Measurements from ENCODE around the gene ANGPTL2. TPM values are rescaled to one million over a fixed set of nuclear protein-coding genes. Genes with fewer than 3 reads are reported as not detected.

The ANGPTL2 gene
- polyA plus RNA-seq, 3 donors = 8.7 to 11.4 (median 10.8) TPM

GRCh38 chr9:127056446-127056845 lies 66.0 kb downstream of the ANGPTL2 start:
- no peak for DNase-seq (ENCODE audit: low read depth in 3 of 3, low spot score in 2 of 3)

GRCh38 chr9:127055745-127056402 lies 66.6 kb downstream of the ANGPTL2 start:
- DNase-seq (ENCODE audit: low read depth in 3 of 3, low spot score in 2 of 3) = no peak

DNA sequence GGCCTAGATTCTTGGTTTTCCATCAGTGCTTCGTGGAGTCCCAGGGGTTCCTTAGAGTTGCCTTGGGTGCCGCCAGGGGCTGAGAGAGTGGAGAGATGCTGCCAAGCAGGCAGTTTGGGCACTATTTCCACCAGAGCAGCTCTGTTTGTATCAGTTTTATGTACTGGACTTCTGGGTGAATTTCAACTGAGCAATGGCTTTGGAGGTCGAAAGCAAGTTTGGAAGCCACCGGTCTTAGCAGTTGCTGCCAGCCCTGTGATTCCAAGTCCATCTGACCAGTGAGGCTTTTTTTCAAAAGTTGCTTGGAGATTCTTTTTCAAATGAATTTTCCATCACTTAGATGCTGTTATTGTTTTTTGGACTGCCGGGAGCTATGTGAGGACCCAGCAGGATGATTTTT lies 68.5 kb downstream of the ANGPTL2 start:
- no peak for DNase-seq (ENCODE audit: low read depth in 3 of 3, low spot score in 2 of 3)

DNA sequence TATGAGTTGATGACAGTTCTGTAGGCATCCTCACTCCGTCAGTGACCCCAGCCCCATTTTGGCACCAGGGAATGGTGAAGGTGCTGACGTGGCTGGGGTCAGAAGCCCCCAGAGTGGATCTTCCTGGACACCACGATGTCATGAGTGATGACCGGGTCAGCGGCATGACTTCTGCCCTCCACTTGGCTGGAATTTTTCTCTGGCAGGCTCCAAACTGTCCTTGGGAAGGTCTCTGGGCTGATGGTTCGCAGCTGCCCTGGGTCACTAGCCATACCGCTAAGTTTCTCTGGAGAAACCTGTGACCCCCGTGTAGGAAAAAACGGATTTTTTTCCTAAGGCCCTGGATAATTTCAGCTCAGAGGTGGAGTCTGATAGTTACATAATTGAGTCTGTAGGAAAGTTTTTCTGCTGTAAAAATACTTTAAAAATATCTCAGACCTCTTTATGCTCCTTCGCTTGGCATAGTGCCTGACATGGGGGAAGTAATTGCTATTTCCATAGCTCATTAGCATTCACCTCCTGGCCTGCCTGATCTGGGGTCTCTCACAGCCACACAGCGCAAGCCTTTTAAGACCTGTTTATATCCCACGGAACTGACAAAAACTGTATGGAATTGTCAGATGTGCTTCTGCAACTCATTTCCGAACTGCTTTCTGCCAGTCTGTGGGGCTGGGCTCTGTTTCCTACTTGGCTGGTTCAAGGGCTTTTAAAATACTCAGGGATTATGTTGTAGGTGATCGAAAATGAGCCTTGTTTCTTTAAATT lies 69.2 kb downstream of the ANGPTL2 start:
- no peak for DNase-seq (ENCODE audit: low read depth in 3 of 3, low spot score in 2 of 3)

DNA sequence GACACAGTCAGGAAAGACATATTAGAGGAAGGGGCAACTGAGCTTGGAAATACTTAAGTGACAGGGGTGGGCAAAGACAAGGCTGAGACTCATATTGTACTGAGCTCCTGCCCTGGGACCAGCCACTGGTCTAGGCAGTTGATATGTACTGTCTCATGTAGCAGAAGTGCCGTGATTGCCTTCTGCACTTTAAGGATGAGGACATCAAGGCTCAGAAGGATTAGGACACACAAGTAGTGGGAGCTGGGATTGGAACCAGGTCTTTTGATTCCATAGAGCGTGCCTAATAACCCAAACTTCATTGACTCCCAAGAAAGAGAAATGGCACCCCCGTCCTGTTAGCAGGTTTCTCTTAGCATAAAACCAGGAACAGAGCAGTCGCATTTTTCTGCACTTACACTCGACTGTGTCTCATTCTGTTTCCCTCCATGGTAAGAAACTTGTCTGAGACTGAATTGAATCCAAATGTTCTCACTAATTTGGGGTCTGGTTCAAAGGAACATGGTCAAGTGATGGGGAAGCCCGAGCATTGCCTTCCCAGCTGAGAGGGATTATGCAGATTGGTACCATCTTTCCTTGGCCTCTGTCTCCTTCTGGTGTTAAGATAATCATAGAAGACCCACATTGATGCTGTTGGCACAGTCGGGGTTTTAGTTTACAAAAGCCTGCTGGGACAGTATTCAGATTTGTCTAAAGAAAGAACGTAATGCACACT lies 70.4 kb downstream of the ANGPTL2 start:
- no peak for DNase-seq (ENCODE audit: low read depth in 3 of 3, low spot score in 2 of 3)

- DNase-seq (ENCODE audit: low read depth in 3 of 3, low spot score in 2 of 3) = no peak
Measured at GRCh38 chr9:127050591-127051001, 71.8 kb downstream of the ANGPTL2 start.

GRCh38 chr9:127050152-127050551 lies 72.3 kb downstream of the ANGPTL2 start:
- no peak for DNase-seq (ENCODE audit: low read depth in 3 of 3, low spot score in 2 of 3)

DNA sequence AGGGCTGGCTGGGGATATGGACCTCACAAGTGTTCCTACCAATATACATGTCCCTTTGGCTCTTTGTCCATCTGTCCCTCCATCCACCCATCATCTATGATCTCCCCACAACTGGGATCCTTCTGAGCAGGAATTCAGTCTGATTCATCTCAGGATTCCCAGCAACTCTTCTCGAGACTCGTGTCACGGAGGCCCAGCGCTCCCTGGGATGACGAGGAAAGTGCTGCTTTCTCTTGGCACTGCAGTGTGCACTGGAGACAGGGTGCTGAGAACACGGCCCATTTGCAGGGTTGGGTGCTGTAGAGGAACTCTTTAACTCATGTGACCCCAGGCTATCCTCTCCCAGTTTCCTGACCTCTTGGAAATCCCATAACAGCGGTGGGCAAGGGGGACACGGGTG lies 72.9 kb downstream of the ANGPTL2 start:
- DNase-seq (ENCODE audit: low read depth in 3 of 3, low spot score in 2 of 3) = no peak

DNA sequence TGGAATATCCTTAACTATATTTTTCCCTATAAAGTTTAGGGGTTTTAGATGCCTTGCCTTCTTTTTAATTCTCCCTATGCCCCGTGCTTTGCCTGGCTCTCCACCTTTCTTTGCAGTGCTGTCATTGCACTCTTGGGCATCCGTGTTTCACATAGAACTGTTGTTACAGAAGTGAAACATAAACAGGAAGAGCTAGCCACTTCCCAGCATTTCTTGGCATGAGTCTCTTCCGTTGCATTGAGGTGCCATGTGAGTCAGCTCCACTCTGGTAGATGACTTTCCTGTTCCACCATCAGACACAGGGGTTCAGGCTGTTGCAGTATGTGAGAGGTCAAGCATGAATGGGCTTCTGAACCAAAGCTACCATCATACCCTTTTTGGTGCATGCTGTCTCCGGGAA lies 73.4 kb downstream of the ANGPTL2 start:
- no peak for DNase-seq (ENCODE audit: low read depth in 3 of 3, low spot score in 2 of 3)

- DNase-seq (ENCODE audit: low read depth in 3 of 3, low spot score in 2 of 3) = no peak
Measured at GRCh38 chr9:127047971-127048370, 74.5 kb downstream of the ANGPTL2 start.

GRCh38 chr9:127045148-127045547 lies 77.3 kb downstream of the ANGPTL2 start:
- DNase-seq (ENCODE audit: low read depth in 3 of 3, low spot score in 2 of 3) = no peak

GRCh38 chr9:127039492-127039891 lies 82.9 kb downstream of the ANGPTL2 start:
- no peak for DNase-seq (ENCODE audit: low read depth in 3 of 3, low spot score in 2 of 3)

DNA sequence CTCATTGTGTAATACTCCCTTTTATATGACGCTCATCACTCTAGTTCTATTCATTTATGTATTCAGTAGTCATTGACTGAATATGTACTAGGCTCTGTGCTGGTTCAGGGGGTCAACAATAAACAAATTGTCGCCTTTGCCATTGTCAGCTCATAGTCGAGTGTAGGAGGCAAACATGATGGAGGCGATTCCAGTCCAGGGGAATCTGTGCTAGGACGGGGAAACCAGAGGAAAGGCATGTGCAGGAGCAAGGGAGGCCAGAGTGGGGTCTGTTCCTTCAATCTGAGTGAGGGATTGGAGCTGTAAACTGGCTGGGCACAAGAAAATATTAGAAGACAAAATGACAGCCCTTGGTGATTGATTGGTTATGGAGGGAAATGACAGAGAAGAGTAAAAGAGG lies 83.9 kb downstream of the ANGPTL2 start:
- no peak for DNase-seq (ENCODE audit: low read depth in 3 of 3, low spot score in 2 of 3)

Other genes with a start within 250 kb of the ANGPTL2 start
- gene RALGPS1, start 207.9 kb downstream of the ANGPTL2 start, polyA plus RNA-seq (ENCODE audit: insufficient read length in 3 of 3) = 10 to 100 TPM; 20.2 to 21.0 (median 20.6) TPM
- gene GARNL3, start 142.1 kb upstream of the ANGPTL2 start, polyA plus RNA-seq (ENCODE audit: insufficient read length in 3 of 3) = 10 to 100 TPM; 12.0 to 14.6 (median 13.7) TPM

Measured in right renal cortex interstitium (tissue), 3 donors.